PC-3 (cell line): ENCODE measurements around the gene CAMTA2. TPM values are rescaled to one million over a fixed set of nuclear protein-coding genes. Genes with fewer than 3 reads are reported as not detected.
A peak's percentile ranks its signal among the peaks of the same experiment; 100 is the strongest.

Experiments used
- ATAC-seq: fragments of 200-7000 bp; cut with Tn5 transposase; 2 replicates; pipeline ENCODE4 v1.9.1; 2020; ENCODE audit warnings: mild to moderate bottlenecking, moderate library complexity
- BruUV-seq: library from RNA; stranded (reverse); fragments of 400-500 nt; replicated peaks from 2 replicates; lab custom pipeline; 2021; lab: Mats Ljungman, UMichigan
- CTCF ChIA-PET: fragments of 300-600 bp; sonication (Branson Sonifier 250); formaldehyde crosslinking; loops from one replicate; lab custom pipeline; 2022; ENCODE audit warnings: antibody characterized with exemption; lab: Charles Lee
- POLR2A ChIA-PET: fragments of 300-600 bp; sonication (Branson Sonifier 250); formaldehyde crosslinking; loops from one replicate; lab custom pipeline; 2022; ENCODE audit warnings: antibody characterized with exemption; ENCODE audit not compliant: unreplicated experiment; lab: Charles Lee
- DNase-seq: peaks from one replicate; pipeline ENCODE4 v3.0.0-alpha.2; 2015
- H2AFZ ChIP-seq: fragments of 300-600 bp; sonication (generic); 2 replicates; pipeline ENCODE4 v1.6.0; 2016; ENCODE audit warnings: antibody characterized with exemption, low read length
- H3F3A ChIP-seq: fragments of 300-600 bp; sonication (generic); one replicate; pipeline ENCODE4 v1.6.0; 2017; ENCODE audit warnings: antibody characterized with exemption, low read length, control low read depth, mild to moderate bottlenecking; ENCODE audit not compliant: unreplicated experiment
- H3K27ac ChIP-seq: fragments of 300-600 bp; sonication (generic); 2 replicates; pipeline ENCODE4 v1.5.1; 2016; ENCODE audit warnings: mild to moderate bottlenecking, low read length
- H3K27me3 ChIP-seq: fragments of 300-600 bp; sonication (generic); 2 replicates; pipeline ENCODE4 v1.6.1; 2016; ENCODE audit warnings: low read length, mixed read lengths
- H3K36me3 ChIP-seq: fragments of 300-600 bp; sonication (generic); 2 replicates; pipeline ENCODE4 v1.6.1; 2016; ENCODE audit warnings: low read depth, mixed run types, low read length, mixed read lengths
- H3K4me1 ChIP-seq: fragments of 300-600 bp; sonication (generic); 2 replicates; pipeline ENCODE4 v1.5.1; 2016; ENCODE audit warnings: low read length; ENCODE audit not compliant: insufficient read depth
- H3K4me2 ChIP-seq: fragments of 300-600 bp; sonication (generic); 2 replicates; pipeline ENCODE4 v1.6.0; 2016; ENCODE audit warnings: low read length
- H3K4me3 ChIP-seq: fragments of 300-600 bp; sonication (generic); 2 replicates; pipeline ENCODE4 v1.5.1; 2016; ENCODE audit warnings: mild to moderate bottlenecking, low read length, mixed read lengths
- H3K79me2 ChIP-seq: fragments of 300-600 bp; sonication (generic); 2 replicates; pipeline ENCODE4 v1.6.1; 2017; ENCODE audit warnings: low read length, mixed read lengths
- H3K9ac ChIP-seq: fragments of 300-600 bp; sonication (generic); 2 replicates; pipeline ENCODE4 v1.6.0; 2016; ENCODE audit warnings: mild to moderate bottlenecking, low read length
- H3K9me2 ChIP-seq: fragments of 300-600 bp; sonication (generic); replicated peaks from 2 replicates; pipeline ENCODE4 v1.6.1; 2016; ENCODE audit warnings: mixed run types, low read length, mixed read lengths
- H3K9me3 ChIP-seq: fragments of 300-600 bp; sonication (generic); 2 replicates; pipeline ENCODE4 v1.6.1; 2016; ENCODE audit warnings: low read length, mixed read lengths
- H4K20me1 ChIP-seq: fragments of 300-600 bp; sonication (generic); 2 replicates; pipeline ENCODE4 v1.6.1; 2016; ENCODE audit warnings: low read length, mixed read lengths
- EZH2 ChIP-seq: fragments of 300-600 bp; sonication (generic); IDR thresholded peaks from one replicate; pipeline ENCODE4 v1.6.1; 2017; ENCODE audit warnings: antibody characterized with exemption, mild to moderate bottlenecking, low read length; ENCODE audit not compliant: unreplicated experiment
- EZH2phosphoT487 ChIP-seq: fragments of 300-600 bp; sonication (generic); IDR thresholded peaks from 2 replicates; pipeline ENCODE4 v1.6.1; 2018; ENCODE audit warnings: mild to moderate bottlenecking, antibody characterized with exemption, low read length, borderline replicate concordance
- intact Hi-C: fragments of 100-400 bp; cut with micrococcal nuclease; formaldehyde crosslinking; loops from 2 replicates; pipeline ENCODE4 v1.9.0; 2023
- total RNA-seq: library from RNA; depleted of rRNA; stranded (reverse); fragments of >200 nt; gene quantifications from 2 replicates; pipeline ENCODE4 v1.2.3, GENCODE V29; 2014
- TF ChIP-seq, protein P1 (sequence below): fragments of 300-600 bp; sonication (generic); conservative IDR thresholded peaks from 2 replicates; pipeline ENCODE4 v1.5.1; 2017; ENCODE audit warnings: antibody characterized with exemption, low read depth, mild to moderate bottlenecking, low read length

Gene CAMTA2
- total RNA-seq, 1 experiment from 2014 or later, result 6.2 TPM

- H3K79me2 ChIP-seq, result peaks cover 65% of the 10 kb centered on the region
- no peaks in the 10 kb centered on the region for H3F3A ChIP-seq
- H3K9me3 ChIP-seq, result no peaks in the 10 kb centered on the region
- no peaks in the 10 kb centered on the region for H3K9me2 ChIP-seq
- peak within 1 kb of the TSS; percentile 98 for H3K9ac ChIP-seq
- peak; percentile 79 for ATAC-seq
- DNase-seq, result peak; percentile 97
- CTCF ChIA-PET, result interaction anchor here (1.0 to 2.4 kb wide), 4 partner anchors 10 to 150 kb away, joined by 3 to 18 read pairs (median 4); no protein-coding TSS in a partner anchor
- peaks cover 8% of the 10 kb centered on the region for H4K20me1 ChIP-seq
- peak within 1 kb of the TSS; percentile 87 for H3K27ac ChIP-seq
- peak within 1 kb of the TSS; percentile 97 for H3K4me2 ChIP-seq
- no TSS peak for BruUV-seq
- peaks cover 22% of the 10 kb centered on the region; the same call in 1 of the 2 replicates for H3K36me3 ChIP-seq
- H3K4me3 ChIP-seq, result peak within 1 kb of the TSS; percentile 91
- no peak for TF ChIP-seq EZH2
- no peak for TF ChIP-seq EZH2phosphoT487
- TF ChIP-seq, protein P1, sequence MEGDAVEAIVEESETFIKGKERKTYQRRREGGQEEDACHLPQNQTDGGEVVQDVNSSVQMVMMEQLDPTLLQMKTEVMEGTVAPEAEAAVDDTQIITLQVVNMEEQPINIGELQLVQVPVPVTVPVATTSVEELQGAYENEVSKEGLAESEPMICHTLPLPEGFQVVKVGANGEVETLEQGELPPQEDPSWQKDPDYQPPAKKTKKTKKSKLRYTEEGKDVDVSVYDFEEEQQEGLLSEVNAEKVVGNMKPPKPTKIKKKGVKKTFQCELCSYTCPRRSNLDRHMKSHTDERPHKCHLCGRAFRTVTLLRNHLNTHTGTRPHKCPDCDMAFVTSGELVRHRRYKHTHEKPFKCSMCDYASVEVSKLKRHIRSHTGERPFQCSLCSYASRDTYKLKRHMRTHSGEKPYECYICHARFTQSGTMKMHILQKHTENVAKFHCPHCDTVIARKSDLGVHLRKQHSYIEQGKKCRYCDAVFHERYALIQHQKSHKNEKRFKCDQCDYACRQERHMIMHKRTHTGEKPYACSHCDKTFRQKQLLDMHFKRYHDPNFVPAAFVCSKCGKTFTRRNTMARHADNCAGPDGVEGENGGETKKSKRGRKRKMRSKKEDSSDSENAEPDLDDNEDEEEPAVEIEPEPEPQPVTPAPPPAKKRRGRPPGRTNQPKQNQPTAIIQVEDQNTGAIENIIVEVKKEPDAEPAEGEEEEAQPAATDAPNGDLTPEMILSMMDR, result no peak
- no peaks in the 10 kb centered on the region for H3K27me3 ChIP-seq
- H3K4me1 ChIP-seq, result peaks cover 25% of the 10 kb centered on the region
- intact Hi-C loops, result loop anchor here (5.0 kb wide), 1 partner anchor 33 kb away; no protein-coding TSS in a partner anchor
- POLR2A ChIA-PET, result interaction anchor here (0.6 to 1.5 kb wide), 4 partner anchors 9 to 37 kb away, joined by 3 to 8 read pairs (median 3); partner anchors contain the start of genes CHRNE, PFN1 and SPAG7
- H2AFZ ChIP-seq, result peak within 1 kb of the TSS; percentile 84
Measured at GRCh38 chr17:4939796-4940554, 47.5 kb downstream of the CAMTA2 start, which contains the start of the genes RNF167 and SLC25A11. TSS of gene RNF167 (plus strand) at chr17:4940268. CDS start at chr17:4940910, 642 bp downstream. TSS of gene SLC25A11 (minus strand) at chr17:4940046. CDS start at chr17:4939910, 136 bp downstream.

DNA sequence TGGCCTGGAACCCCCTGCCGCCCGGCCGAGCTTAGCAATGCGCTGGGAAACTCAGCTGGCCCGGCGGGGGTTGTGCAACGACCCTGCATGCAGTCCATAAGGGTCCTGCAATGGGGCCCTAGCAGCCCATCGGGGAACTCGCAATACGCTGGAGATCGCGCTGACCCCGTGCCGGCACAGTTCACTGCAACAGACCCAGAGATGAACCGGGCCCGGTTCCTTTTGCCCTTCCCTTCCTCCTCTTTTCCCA, 48.0 kb downstream of the CAMTA2 start:
- H3F3A ChIP-seq, result no peaks in the 10 kb centered on the region
- DNase-seq (no peak), ATAC-seq (no peak)
- H3K79me2 ChIP-seq, result peaks cover 60% of the 10 kb centered on the region
- H3K4me3 ChIP-seq, result peak overlapping the region; percentile 91
- no peaks in the 10 kb centered on the region for H3K27me3 ChIP-seq
- H3K27ac ChIP-seq, result peak overlapping the region; percentile 87
- no peaks in the 10 kb centered on the region for H3K9me2 ChIP-seq
- H3K36me3 ChIP-seq, result peaks cover 18% of the 10 kb centered on the region; the same call in 1 of the 2 replicates
- ChIA-PET CTCF (interaction anchor here (1.0 to 2.4 kb wide), 4 partner anchors 11 to 149 kb away, joined by 3 to 18 read pairs (median 4); no protein-coding TSS in a partner anchor), POLR2A (interaction anchor here (0.8 to 1.5 kb wide), 2 partner anchors 9 to 28 kb away, joined by 3 to 8 read pairs; partner anchors contain the start of genes PFN1 and SPAG7)
- BruUV-seq, result no TSS peak
- intact Hi-C loops, result no loop called here
- H3K4me1 ChIP-seq, result peaks cover 23% of the 10 kb centered on the region
- peak overlapping the region; percentile 76 for H2AFZ ChIP-seq
- no peaks in the 10 kb centered on the region for H3K9me3 ChIP-seq
- TF ChIP-seq, protein P1, result no peak
- no peak for TF ChIP-seq EZH2phosphoT487
- no peak for TF ChIP-seq EZH2
- peak overlapping the region; percentile 97 for H3K4me2 ChIP-seq
- H3K9ac ChIP-seq, result peak overlapping the region; percentile 98
- peaks cover 3% of the 10 kb centered on the region for H4K20me1 ChIP-seq
